ENCODE data around the gene CGB8.
"Not testable (repeated sequence)": the region's sequence is repeated elsewhere in the genome, so short reads cannot be mapped to it uniquely, and the experiment has no call there.

- peak; percentile 67 to 84 (median 80) for TF ChIP-seq CTCF (IDR thresholded peaks at IDR 0.05 in 4 of 5, conservative IDR thresholded peaks at IDR 0.05 in 1 of 5)
- TF ChIP-seq POLR2A (IDR thresholded peaks at IDR 0.05): not testable (repeated sequence)
Observed at GRCh38 chr19:49074869-49075268, 26.0 kb upstream of the CGB8 start.

All from gastrocnemius medialis (tissue), 4 donors.